Measurements from ENCODE around the gene ZNF628.

The ZNF628 gene

DNA sequence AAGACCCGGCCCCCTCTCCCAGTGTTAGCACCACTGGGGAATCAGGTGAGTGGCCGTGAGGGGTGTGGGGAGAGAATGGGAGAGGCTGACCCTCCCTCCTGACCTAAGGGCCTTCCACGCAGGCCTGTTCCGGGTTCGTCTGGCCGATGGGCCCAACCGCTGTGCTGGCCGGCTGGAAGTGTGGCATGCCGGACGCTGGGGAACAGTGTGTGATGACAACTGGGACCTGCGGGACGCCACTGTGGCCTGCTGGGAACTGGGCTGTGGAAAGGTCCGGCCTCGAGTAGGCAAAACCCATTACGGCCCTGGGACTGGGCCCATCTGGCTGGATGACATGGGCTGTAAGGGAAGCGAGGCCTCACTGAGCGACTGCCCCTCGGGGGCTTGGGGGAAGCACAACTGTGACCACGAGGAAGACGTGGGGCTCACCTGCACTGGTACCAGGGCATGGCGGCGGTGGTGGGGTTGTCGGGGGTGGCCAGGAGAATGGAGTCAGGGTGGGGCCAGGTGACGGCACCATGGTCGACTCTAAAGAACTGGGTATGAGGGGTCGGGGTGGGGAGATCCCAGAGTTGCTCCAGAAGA, 24.0 kb downstream of the ZNF628 start:
- CTCF ChIA-PET = interaction anchor here (1.3 kb wide), 1 partner anchor 354 kb away, joined by 3 read pairs; no protein-coding TSS in a partner anchor
- DNase-seq (ENCODE audit: extremely low spot score) = no peak
- TF ChIP-seq ELF4 (IDR thresholded peaks at IDR 0.05) (no peak), CTBP1 (IDR thresholded peaks at IDR 0.05; ENCODE audit: borderline replicate concordance) (no peak), LEF1 (IDR thresholded peaks at IDR 0.05; ENCODE audit: borderline replicate concordance) (no peak), FOXK2 (IDR thresholded peaks at IDR 0.05) (no peak), ARNT (IDR thresholded peaks at IDR 0.05) (no peak), SUZ12 (IDR thresholded peaks at IDR 0.05) (no peak), SP1 (IDR thresholded peaks at IDR 0.05) (no peak), BHLHE40 (IDR thresholded peaks at IDR 0.05; ENCODE audit: borderline replicate concordance) (no peak), NFRKB (IDR thresholded peaks at IDR 0.05) (no peak), HDGF (IDR thresholded peaks at IDR 0.05; ENCODE audit: borderline replicate concordance) (no peak), TARDBP (IDR thresholded peaks at IDR 0.05) (no peak), FOXA1 (IDR thresholded peaks at IDR 0.05) (no peak), FOXM1 (IDR thresholded peaks at IDR 0.05; ENCODE audit: borderline replicate concordance) (no peak), ZNF384 (IDR thresholded peaks at IDR 0.05) (no peak), L3MBTL2 (conservative IDR thresholded peaks at IDR 0.05) (no peak)
- TF ChIP-seq, protein P1, sequence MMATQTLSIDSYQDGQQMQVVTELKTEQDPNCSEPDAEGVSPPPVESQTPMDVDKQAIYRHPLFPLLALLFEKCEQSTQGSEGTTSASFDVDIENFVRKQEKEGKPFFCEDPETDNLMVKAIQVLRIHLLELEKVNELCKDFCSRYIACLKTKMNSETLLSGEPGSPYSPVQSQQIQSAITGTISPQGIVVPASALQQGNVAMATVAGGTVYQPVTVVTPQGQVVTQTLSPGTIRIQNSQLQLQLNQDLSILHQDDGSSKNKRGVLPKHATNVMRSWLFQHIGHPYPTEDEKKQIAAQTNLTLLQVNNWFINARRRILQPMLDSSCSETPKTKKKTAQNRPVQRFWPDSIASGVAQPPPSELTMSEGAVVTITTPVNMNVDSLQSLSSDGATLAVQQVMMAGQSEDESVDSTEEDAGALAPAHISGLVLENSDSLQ (IDR thresholded peaks at IDR 0.05) = no peak
- POLR2A ChIA-PET = interaction anchor here (1.6 kb wide), 1 partner anchor 24 kb away, joined by 7 read pairs; the partner anchor contains the start of gene ZNF628

- ChIA-PET CTCF (interaction anchor here (1.6 kb wide), 1 partner anchor 35 kb away, joined by 3 read pairs; no protein-coding TSS in a partner anchor), POLR2A (interaction anchor here (1.1 to 1.6 kb wide), 2 partner anchors 16 to 26 kb away, joined by 5 to 7 read pairs; partner anchors contain the start of gene ZNF628)
- TF ChIP-seq BHLHE40 (IDR thresholded peaks at IDR 0.05; ENCODE audit: borderline replicate concordance) (no peak), FOXM1 (IDR thresholded peaks at IDR 0.05; ENCODE audit: borderline replicate concordance) (no peak), CTBP1 (IDR thresholded peaks at IDR 0.05; ENCODE audit: borderline replicate concordance) (no peak), ELF4 (IDR thresholded peaks at IDR 0.05) (no peak), TARDBP (IDR thresholded peaks at IDR 0.05) (no peak), L3MBTL2 (conservative IDR thresholded peaks at IDR 0.05) (no peak), SUZ12 (IDR thresholded peaks at IDR 0.05) (no peak)
- DNase-seq (ENCODE audit: extremely low spot score) = no peak
Measured at GRCh38 chr19:55502197-55502952, 26.0 kb downstream of the ZNF628 start.

- no peak for TF ChIP-seq FOXM1 (IDR thresholded peaks at IDR 0.05; ENCODE audit: borderline replicate concordance)
- no peak for TF ChIP-seq SP1 (IDR thresholded peaks at IDR 0.05)
- no peak for TF ChIP-seq ZNF384 (IDR thresholded peaks at IDR 0.05)
- no peak for TF ChIP-seq L3MBTL2 (conservative IDR thresholded peaks at IDR 0.05)
- no peak for TF ChIP-seq FOXK2 (IDR thresholded peaks at IDR 0.05)
- TF ChIP-seq, protein P1 (IDR thresholded peaks at IDR 0.05) = no peak
- no peak for TF ChIP-seq BHLHE40 (IDR thresholded peaks at IDR 0.05; ENCODE audit: borderline replicate concordance)
- no peak for TF ChIP-seq HDGF (IDR thresholded peaks at IDR 0.05; ENCODE audit: borderline replicate concordance)
- TF ChIP-seq ARNT (IDR thresholded peaks at IDR 0.05) = no peak
- TF ChIP-seq CTBP1 (IDR thresholded peaks at IDR 0.05; ENCODE audit: borderline replicate concordance) = no peak
- no peak for TF ChIP-seq SUZ12 (IDR thresholded peaks at IDR 0.05)
- TF ChIP-seq LEF1 (IDR thresholded peaks at IDR 0.05; ENCODE audit: borderline replicate concordance) = no peak
- no peak for TF ChIP-seq FOXA1 (IDR thresholded peaks at IDR 0.05)
- TF ChIP-seq NFRKB (IDR thresholded peaks at IDR 0.05) = no peak
- no peak for TF ChIP-seq ELF4 (IDR thresholded peaks at IDR 0.05)
- ChIA-PET POLR2A (interaction anchor here (1.0 kb wide), 1 partner anchor 41 kb away, joined by 3 read pairs; the partner anchor contains the start of gene ISOC2), CTCF (interaction anchor here (0.8 to 1.9 kb wide), 2 partner anchors 36 to 62 kb away, joined by 3 to 24 read pairs; no protein-coding TSS in a partner anchor)
- no peak for DNase-seq (ENCODE audit: extremely low spot score)
Measured at GRCh38 chr19:55503157-55503501, 26.7 kb downstream of the ZNF628 start.

DNA sequence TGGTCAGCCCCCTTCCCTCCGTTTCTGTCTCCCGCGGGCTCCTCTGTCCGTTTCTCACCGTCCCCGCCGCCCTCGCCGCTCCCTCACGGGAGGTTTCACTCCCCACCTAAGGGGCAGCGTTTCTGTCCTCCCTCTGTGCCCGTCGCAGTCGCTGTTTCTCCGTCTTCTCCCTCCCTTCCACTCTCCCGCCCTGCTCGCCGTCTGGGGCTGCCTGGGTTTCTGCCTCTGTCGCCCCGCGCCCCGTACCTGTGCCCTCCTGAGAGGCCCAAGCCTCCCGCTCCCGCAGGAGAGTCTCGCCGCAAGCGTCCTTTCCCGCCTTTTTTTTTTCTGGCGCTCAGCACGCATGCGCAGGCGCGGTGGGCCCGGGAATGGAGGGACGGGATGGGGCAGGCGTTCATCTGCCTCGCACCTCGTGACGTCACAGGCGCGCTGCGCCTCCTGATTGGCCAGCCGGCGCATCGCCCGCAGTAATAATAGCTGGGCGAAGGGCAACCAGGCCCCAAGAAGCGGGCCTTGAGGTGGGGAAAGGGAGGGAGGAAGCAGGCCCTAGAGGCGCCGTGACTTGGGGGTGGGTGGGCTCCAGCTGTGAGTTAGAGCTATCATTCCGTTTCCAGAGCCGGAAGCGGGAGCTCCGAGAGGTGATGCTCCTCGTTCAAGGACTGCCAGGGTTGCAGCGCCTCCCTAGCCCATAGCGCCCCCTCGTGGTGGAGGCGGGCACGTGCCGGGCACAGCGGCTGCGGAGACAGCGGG, 27.3 kb downstream of the ZNF628 start:
- peak; percentile 99 for DNase-seq (ENCODE audit: extremely low spot score)
- TF ChIP-seq L3MBTL2 (conservative IDR thresholded peaks at IDR 0.05) (peak; percentile 100), BHLHE40 (IDR thresholded peaks at IDR 0.05; ENCODE audit: borderline replicate concordance) (no peak), CTBP1 (IDR thresholded peaks at IDR 0.05; ENCODE audit: borderline replicate concordance) (no peak), HDGF (IDR thresholded peaks at IDR 0.05; ENCODE audit: borderline replicate concordance) (no peak), FOXA1 (IDR thresholded peaks at IDR 0.05) (no peak), SP1 (IDR thresholded peaks at IDR 0.05) (no peak), TARDBP (IDR thresholded peaks at IDR 0.05) (no peak), ZNF384 (IDR thresholded peaks at IDR 0.05) (peak; percentile 97), ARNT (IDR thresholded peaks at IDR 0.05) (no peak), NFRKB (IDR thresholded peaks at IDR 0.05) (no peak), FOXM1 (IDR thresholded peaks at IDR 0.05; ENCODE audit: borderline replicate concordance) (no peak), ELF4 (IDR thresholded peaks at IDR 0.05) (peak; percentile 28), LEF1 (IDR thresholded peaks at IDR 0.05; ENCODE audit: borderline replicate concordance) (no peak), SUZ12 (IDR thresholded peaks at IDR 0.05) (no peak), FOXK2 (IDR thresholded peaks at IDR 0.05) (no peak)
- TF ChIP-seq, protein P1 (IDR thresholded peaks at IDR 0.05) = no peak
- ChIA-PET POLR2A (interaction anchor here (0.6 to 1.9 kb wide), 7 partner anchors 12 to 245 kb away, joined by 3 to 11 read pairs (median 3); partner anchors contain the start of genes ISOC2, NAT14, UBE2S and ZNF628), CTCF (interaction anchor here (0.7 to 1.9 kb wide), 7 partner anchors 8 to 77 kb away, joined by 3 to 24 read pairs (median 4); partner anchors contain the start of genes SSC5D and ZNF579)

All from HEK293T (cell line).